ENCODE results near the gene LARP1. TPM values are rescaled to one million over a fixed set of nuclear protein-coding genes. Genes with fewer than 3 reads are reported as not detected.
A peak's percentile ranks its signal among the peaks of the same experiment; 100 is the strongest.

LARP1 gene
- total RNA-seq, 1 experiment from 2014 or later, result 290 TPM

DNA sequence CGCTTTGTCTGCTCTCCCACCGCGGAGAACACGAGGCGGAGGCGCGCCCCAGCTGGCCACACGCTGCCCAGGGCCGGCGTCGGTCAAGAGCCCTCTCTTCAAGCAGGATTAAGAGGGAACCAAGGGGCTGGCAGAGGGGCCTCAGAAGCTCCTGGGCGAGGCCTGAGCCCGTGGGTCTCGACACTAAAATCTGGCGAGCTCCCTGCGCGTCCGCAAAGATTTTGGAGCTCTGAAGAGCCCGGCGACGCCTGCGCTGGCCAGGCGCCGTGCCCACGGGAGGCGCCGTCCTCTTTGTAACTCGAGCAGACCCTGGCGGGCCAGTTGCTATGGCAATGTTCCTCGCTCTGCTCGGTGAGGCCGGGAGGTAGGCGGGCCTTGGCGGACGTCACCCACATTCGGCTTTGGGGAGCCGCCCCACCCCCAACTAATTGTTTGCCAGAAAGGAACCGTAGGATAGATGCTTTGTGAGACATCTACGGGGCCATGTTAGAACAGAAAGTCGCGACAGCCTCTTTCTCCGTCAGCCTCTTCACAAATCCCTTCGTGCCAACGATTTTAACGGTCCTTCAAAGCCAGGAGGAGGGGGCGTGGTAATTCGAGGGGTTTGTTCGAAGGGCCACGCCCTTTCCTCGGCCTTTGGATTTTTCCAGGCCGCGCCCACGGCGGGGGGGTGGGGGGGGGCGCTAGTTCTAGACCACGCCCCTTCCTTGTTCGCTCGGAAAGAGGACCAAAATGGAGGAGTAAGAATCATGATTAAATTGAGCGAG, 102.5 kb downstream of the LARP1 start:
- Histone ChIP-seq H4K20me1 (ENCODE audit: insufficient read depth) (peaks cover 21% of the 10 kb centered on the region; the same call in 1 of the 2 replicates), H3K9me2 (ENCODE audit: insufficient read depth) (no peaks in the 10 kb centered on the region), H3K4me1 (replicated peaks; ENCODE audit: insufficient read depth) (peaks cover 24% of the 10 kb centered on the region), H3K4me2 (peak overlapping the region; percentile 93), H3K79me2 (ENCODE audit: low read depth) (peaks cover 43% of the 10 kb centered on the region), H3K27ac (peak overlapping the region; percentile 84), H3K4me3 (peak overlapping the region; percentile 88), H3K36me3 (ENCODE audit: low read depth) (peaks cover 5% of the 10 kb centered on the region; the same call in 1 of the 2 replicates), H3F3A (ENCODE audit: insufficient read depth, low read depth) (peaks cover 32% of the 10 kb centered on the region), H3K27me3 (ENCODE audit: insufficient read depth, low read depth) (no peaks in the 10 kb centered on the region), H3K9me3 (ENCODE audit: insufficient read depth, low read depth) (no peaks in the 10 kb centered on the region), H2AFZ (peak overlapping the region; percentile 96)
- CTCF ChIA-PET, result no interaction called here
- POLR2A ChIA-PET (ENCODE audit: unreplicated experiment), result interaction anchor here (0.6 to 2.1 kb wide), 3 partner anchors 28 to 144 kb away, joined by 4 to 16 read pairs (median 4); partner anchors contain the start of gene GEMIN5
- intact Hi-C loops (cut with micrococcal nuclease; ENCODE audit: unreplicated experiment), result loop anchor here (1.0 to 10.0 kb wide), 5 partner anchors 22 to 413 kb away; partner anchors contain the start of genes LARP1 and SAP30L
- peak; percentile 88 to 94 for DNase-seq
- no peak for TF ChIP-seq EZH2 (IDR thresholded peaks at IDR 0.05; ENCODE audit: low read depth)
- TF ChIP-seq, protein P1, sequence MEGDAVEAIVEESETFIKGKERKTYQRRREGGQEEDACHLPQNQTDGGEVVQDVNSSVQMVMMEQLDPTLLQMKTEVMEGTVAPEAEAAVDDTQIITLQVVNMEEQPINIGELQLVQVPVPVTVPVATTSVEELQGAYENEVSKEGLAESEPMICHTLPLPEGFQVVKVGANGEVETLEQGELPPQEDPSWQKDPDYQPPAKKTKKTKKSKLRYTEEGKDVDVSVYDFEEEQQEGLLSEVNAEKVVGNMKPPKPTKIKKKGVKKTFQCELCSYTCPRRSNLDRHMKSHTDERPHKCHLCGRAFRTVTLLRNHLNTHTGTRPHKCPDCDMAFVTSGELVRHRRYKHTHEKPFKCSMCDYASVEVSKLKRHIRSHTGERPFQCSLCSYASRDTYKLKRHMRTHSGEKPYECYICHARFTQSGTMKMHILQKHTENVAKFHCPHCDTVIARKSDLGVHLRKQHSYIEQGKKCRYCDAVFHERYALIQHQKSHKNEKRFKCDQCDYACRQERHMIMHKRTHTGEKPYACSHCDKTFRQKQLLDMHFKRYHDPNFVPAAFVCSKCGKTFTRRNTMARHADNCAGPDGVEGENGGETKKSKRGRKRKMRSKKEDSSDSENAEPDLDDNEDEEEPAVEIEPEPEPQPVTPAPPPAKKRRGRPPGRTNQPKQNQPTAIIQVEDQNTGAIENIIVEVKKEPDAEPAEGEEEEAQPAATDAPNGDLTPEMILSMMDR (conservative IDR thresholded peaks at IDR 0.05), result no peak
- BruUV-seq (replicated peaks), result no TSS peak

GRCh38 chr5:154858297-154858971, 103.3 kb downstream of the LARP1 start, which contains the start of gene CNOT8:
TSS of gene CNOT8 (plus strand) at chr5:154858627. CDS start at chr5:154863279, 4,652 bp downstream.
- POLR2A ChIA-PET (ENCODE audit: unreplicated experiment), result interaction anchor here (0.6 to 2.1 kb wide), 5 partner anchors 29 to 251 kb away, joined by 3 to 16 read pairs (median 3); no protein-coding TSS in a partner anchor
- peaks cover 50% of the 10 kb centered on the region for H3K79me2 ChIP-seq (ENCODE audit: low read depth)
- H3K9me2 ChIP-seq (ENCODE audit: insufficient read depth), result no peaks in the 10 kb centered on the region
- peaks cover 26% of the 10 kb centered on the region; the same call in 1 of the 2 replicates for H4K20me1 ChIP-seq (ENCODE audit: insufficient read depth)
- CTCF ChIA-PET, result interaction anchor here (0.6 kb wide), 1 partner anchor 47 kb away, joined by 3 read pairs; no protein-coding TSS in a partner anchor
- peak within 1 kb of the TSS; percentile 96 for H2AFZ ChIP-seq
- no peaks in the 10 kb centered on the region for H3K9me3 ChIP-seq (ENCODE audit: insufficient read depth, low read depth)
- intact Hi-C loops (cut with micrococcal nuclease; ENCODE audit: unreplicated experiment), result loop anchor here (1.0 to 10.0 kb wide), 3 partner anchors 23 to 414 kb away; partner anchors contain the start of genes LARP1 and SAP30L
- peak within 1 kb of the TSS; percentile 93 for H3K4me2 ChIP-seq
- DNase-seq, result peak; percentile 86 to 99
- peaks cover 24% of the 10 kb centered on the region for H3K4me1 ChIP-seq (replicated peaks; ENCODE audit: insufficient read depth)
- peaks cover 9% of the 10 kb centered on the region for H3K36me3 ChIP-seq (ENCODE audit: low read depth)
- no peaks in the 10 kb centered on the region for H3K27me3 ChIP-seq (ENCODE audit: insufficient read depth, low read depth)
- H3K4me3 ChIP-seq, result peak within 1 kb of the TSS; percentile 88
- H3F3A ChIP-seq (ENCODE audit: insufficient read depth, low read depth), result peaks cover 32% of the 10 kb centered on the region
- no peak for TF ChIP-seq EZH2 (IDR thresholded peaks at IDR 0.05; ENCODE audit: low read depth)
- TF ChIP-seq, protein P1 (conservative IDR thresholded peaks at IDR 0.05), result no peak
- no TSS peak for BruUV-seq (replicated peaks)
- H3K27ac ChIP-seq, result peak within 1 kb of the TSS; percentile 84
